Renal cortical epithelial cell (primary cell): ENCODE results near the gene ATOSA. TPM values are rescaled to one million over a fixed set of nuclear protein-coding genes. Genes with fewer than 3 reads are reported as not detected.

Source experiments
- DNase-seq: peaks from one replicate; pipeline ENCODE4 v3.0.0-alpha.2; 2011; ENCODE audit warnings: low read depth
- total RNA-seq: library from RNA; depleted of rRNA; stranded (reverse); fragments of >200 nt; gene quantifications from 2 replicates; pipeline ENCODE4 v1.2.3, GENCODE V29; 2014

ATOSA gene
- total RNA-seq, 1 donor from 2014 or later, result 51.5 TPM

- peak; percentile 90 for DNase-seq
Observed at GRCh38 chr15:52651868-52652267, 27.3 kb downstream of the ATOSA start.

GRCh38 chr15:52651114-52651513 is 28.1 kb downstream of the ATOSA start:
- no peak for DNase-seq

GRCh38 chr15:52649686-52650085 is 29.5 kb downstream of the ATOSA start:
- no peak for DNase-seq

GRCh38 chr15:52645916-52646315 is 33.3 kb downstream of the ATOSA start:
- no peak for DNase-seq

- DNase-seq, result no peak
Observed at GRCh38 chr15:52642386-52643361, 36.5 kb downstream of the ATOSA start.

GRCh38 chr15:52636459-52636858 is 42.7 kb downstream of the ATOSA start:
- no peak for DNase-seq

GRCh38 chr15:52635908-52636307 is 43.3 kb downstream of the ATOSA start:
- DNase-seq, result no peak

Other genes starting within 250 kb of the ATOSA start
- 37.0 and 71.3 TPM in 2 replicates for gene MYO5A, start 150.5 kb downstream of the ATOSA start, total RNA-seq
- gene ARPP19, start 110.4 kb downstream of the ATOSA start, total RNA-seq, result 175 and 183 TPM in 2 replicates
- gene ONECUT1, start 110.9 kb upstream of the ATOSA start, total RNA-seq, result 0.10 TPM in 1 of 2 replicates, not detected in the other